SHP77 (cell line): ENCODE results near the gene FOXP1.

Experiments
- DNase-seq, 2 experiments: peaks; one replicate each; lab custom pipeline; 2025; lab: John Stamatoyannopoulos, UW

Gene FOXP1

GRCh38 chr3:71398157-71398836 is 185.2 kb downstream of the FOXP1 start:
- no peak for DNase-seq

- no peak for DNase-seq
Observed at GRCh38 chr3:71397726-71398125, 185.8 kb downstream of the FOXP1 start.

- peak; percentile 11 to 23 for DNase-seq
Observed at GRCh38 chr3:71397046-71397445, 186.5 kb downstream of the FOXP1 start.

- no peak for DNase-seq
Observed at GRCh38 chr3:71395927-71396695, 187.4 kb downstream of the FOXP1 start.

GRCh38 chr3:71395470-71395869 is 188.1 kb downstream of the FOXP1 start:
- DNase-seq, result no peak

GRCh38 chr3:71393745-71394144 is 189.8 kb downstream of the FOXP1 start:
- DNase-seq, result no peak

- DNase-seq, result no peak
Observed at GRCh38 chr3:71393093-71393492, 190.4 kb downstream of the FOXP1 start.

GRCh38 chr3:71392251-71392650 is 191.3 kb downstream of the FOXP1 start:
- DNase-seq, result no peak

GRCh38 chr3:71391361-71391760 is 192.2 kb downstream of the FOXP1 start:
- DNase-seq, result no peak

- DNase-seq, result peak; percentile 46 to 60
Observed at GRCh38 chr3:71389911-71390573, 193.5 kb downstream of the FOXP1 start.

GRCh38 chr3:71389191-71389590 is 194.3 kb downstream of the FOXP1 start:
- DNase-seq, result peak; percentile 10 to 16

GRCh38 chr3:71388535-71389120 is 194.9 kb downstream of the FOXP1 start:
- DNase-seq, result no peak

- DNase-seq, result no peak
Observed at GRCh38 chr3:71387586-71387985, 195.9 kb downstream of the FOXP1 start.

GRCh38 chr3:71384837-71385716 is 198.5 kb downstream of the FOXP1 start:
- DNase-seq, result no peak

GRCh38 chr3:71384388-71384787 is 199.1 kb downstream of the FOXP1 start:
- DNase-seq, result no peak

- DNase-seq, result no peak
Observed at GRCh38 chr3:71380096-71380495, 203.4 kb downstream of the FOXP1 start.

GRCh38 chr3:71378509-71378908 is 205.0 kb downstream of the FOXP1 start:
- DNase-seq, result no peak

- no peak for DNase-seq
Observed at GRCh38 chr3:71376911-71377310, 206.6 kb downstream of the FOXP1 start.

- DNase-seq, result no peak
Observed at GRCh38 chr3:71376503-71376902, 207.0 kb downstream of the FOXP1 start.

- no peak for DNase-seq
Observed at GRCh38 chr3:71374582-71374981, 208.9 kb downstream of the FOXP1 start.

- DNase-seq, result no peak
Observed at GRCh38 chr3:71372911-71373637, 210.5 kb downstream of the FOXP1 start.
